Endothelial cell (in vitro differentiated cells): ENCODE measurements around the gene CD151. TPM values are rescaled to one million over a fixed set of nuclear protein-coding genes. Genes with fewer than 3 reads are reported as not detected.

Source experiments
- DNase-seq: peaks from one replicate; pipeline ENCODE4 v3.0.0; 2021; ENCODE audit warnings: low spot score
- H3K27ac Mint-ChIP-seq: one replicate; pipeline ENCODE4 v1.8.0; 2021; ENCODE audit warnings: mixed read lengths, inconsistent platforms; ENCODE audit not compliant: unreplicated experiment
- H3K27me3 Mint-ChIP-seq: one replicate; pipeline ENCODE4 v1.8.0; 2021; ENCODE audit warnings: mild to moderate bottlenecking, moderate library complexity, mixed read lengths, inconsistent platforms; ENCODE audit not compliant: unreplicated experiment
- H3K36me3 Mint-ChIP-seq: one replicate; pipeline ENCODE4 v1.8.0; 2021; ENCODE audit warnings: mild to moderate bottlenecking, low read depth, mixed read lengths, inconsistent platforms; ENCODE audit not compliant: unreplicated experiment
- H3K4me1 Mint-ChIP-seq: one replicate; pipeline ENCODE4 v1.8.0; 2021; ENCODE audit warnings: mild to moderate bottlenecking, mixed read lengths, inconsistent platforms; ENCODE audit not compliant: unreplicated experiment
- H3K4me3 Mint-ChIP-seq: one replicate; pipeline ENCODE4 v1.8.0; 2021; ENCODE audit warnings: mild to moderate bottlenecking, mixed read lengths, inconsistent platforms; ENCODE audit not compliant: unreplicated experiment
- H3K9me3 Mint-ChIP-seq: one replicate; pipeline ENCODE4 v1.8.0; 2021; ENCODE audit warnings: mixed read lengths, inconsistent platforms; ENCODE audit not compliant: unreplicated experiment
- total RNA-seq: library from RNA; stranded (reverse); fragmentation: NEBNext Ultra II Directional; extraction: Animal tissue kit (Norgen Biotek cat#: 25700); gene quantifications from one replicate; pipeline ENCODE4 v1.2.1, GENCODE V29; 2021; ENCODE audit not compliant: unreplicated experiment
- TF ChIP-seq, protein P1 (sequence below): fragments of 200-600 bp; sonication (generic); IDR thresholded peaks from one replicate; pipeline ENCODE4 v1.5.0; 2021; ENCODE audit warnings: antibody characterized with exemption; ENCODE audit not compliant: unreplicated experiment

Gene CD151
- total RNA-seq, 1 donor from 2014 or later: 49.6 TPM

DNA sequence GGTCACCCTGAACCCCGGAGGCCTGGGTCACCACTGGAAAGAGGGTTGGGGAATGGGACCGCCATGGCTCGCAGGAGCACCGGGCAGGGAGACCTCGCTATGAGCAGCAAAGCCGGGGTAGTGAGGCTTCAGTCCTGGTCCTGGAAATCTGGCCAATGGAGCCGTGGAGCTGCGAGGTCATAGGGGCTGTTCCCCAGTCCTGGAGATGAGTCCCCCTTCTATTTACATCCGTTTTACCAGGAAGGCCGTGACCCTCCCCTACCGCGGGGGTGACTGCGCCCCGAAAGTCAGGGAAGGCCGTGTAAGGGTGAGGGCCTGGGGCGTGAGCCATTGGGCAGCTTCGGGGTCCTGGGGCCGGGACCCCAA lies 28.2 kb upstream of the CD151 start:
- Mint-ChIP-seq H3K27me3 (peaks cover 9% of the 10 kb centered on the region), H3K36me3 (no peaks in the 10 kb centered on the region), H3K4me3 (peak overlapping the region; percentile 67), H3K4me1 (peaks cover 3% of the 10 kb centered on the region), H3K27ac (no peak overlapping the region), H3K9me3 (no peaks in the 10 kb centered on the region)
- TF ChIP-seq, protein P1, sequence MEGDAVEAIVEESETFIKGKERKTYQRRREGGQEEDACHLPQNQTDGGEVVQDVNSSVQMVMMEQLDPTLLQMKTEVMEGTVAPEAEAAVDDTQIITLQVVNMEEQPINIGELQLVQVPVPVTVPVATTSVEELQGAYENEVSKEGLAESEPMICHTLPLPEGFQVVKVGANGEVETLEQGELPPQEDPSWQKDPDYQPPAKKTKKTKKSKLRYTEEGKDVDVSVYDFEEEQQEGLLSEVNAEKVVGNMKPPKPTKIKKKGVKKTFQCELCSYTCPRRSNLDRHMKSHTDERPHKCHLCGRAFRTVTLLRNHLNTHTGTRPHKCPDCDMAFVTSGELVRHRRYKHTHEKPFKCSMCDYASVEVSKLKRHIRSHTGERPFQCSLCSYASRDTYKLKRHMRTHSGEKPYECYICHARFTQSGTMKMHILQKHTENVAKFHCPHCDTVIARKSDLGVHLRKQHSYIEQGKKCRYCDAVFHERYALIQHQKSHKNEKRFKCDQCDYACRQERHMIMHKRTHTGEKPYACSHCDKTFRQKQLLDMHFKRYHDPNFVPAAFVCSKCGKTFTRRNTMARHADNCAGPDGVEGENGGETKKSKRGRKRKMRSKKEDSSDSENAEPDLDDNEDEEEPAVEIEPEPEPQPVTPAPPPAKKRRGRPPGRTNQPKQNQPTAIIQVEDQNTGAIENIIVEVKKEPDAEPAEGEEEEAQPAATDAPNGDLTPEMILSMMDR: no peak
- no peak for DNase-seq

DNA sequence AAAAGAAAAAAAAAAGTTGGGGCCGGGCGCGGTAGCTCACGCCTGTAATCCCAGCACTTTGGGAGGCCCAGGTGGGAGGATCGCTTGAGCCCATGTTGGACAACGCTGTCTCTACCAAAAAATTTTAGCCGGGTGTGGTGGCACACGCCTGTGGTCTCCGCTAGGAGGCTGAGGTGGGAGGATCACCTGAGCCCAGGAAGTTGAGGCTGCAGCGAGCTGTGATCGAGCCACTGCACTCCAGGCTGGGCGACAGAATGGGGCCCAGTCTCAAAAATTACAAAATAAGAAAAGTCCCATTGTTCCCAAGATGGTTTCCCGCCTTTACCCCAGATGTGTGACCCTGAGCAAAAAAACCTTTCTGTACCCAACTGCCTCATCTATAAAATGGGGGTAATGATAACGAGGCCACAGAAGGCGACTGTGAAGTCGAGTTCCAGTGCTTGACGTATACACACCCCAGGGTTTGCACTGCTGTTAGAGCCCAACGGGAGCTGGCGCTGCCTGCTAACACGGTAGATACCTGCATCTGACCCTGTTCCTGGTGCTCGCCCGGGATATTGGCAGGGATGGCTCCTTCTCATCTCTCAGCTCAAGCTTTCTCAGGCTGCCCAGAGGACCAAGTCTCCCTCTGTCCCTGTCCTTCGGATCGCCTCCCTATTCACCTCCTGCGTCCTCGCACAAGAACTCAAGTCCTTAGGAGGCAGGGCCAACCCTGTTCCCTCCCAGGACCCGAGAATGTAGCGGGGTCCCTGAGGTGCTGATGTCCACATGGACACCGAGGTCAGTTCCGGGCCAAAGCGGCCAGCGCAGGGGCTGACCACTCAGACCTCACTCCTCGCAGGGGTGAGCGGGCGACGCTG lies 24.1 kb upstream of the CD151 start:
- peaks cover 17% of the 10 kb centered on the region for H3K27me3 Mint-ChIP-seq
- peaks cover 17% of the 10 kb centered on the region for H3K4me1 Mint-ChIP-seq
- H3K27ac Mint-ChIP-seq: peak overlapping the region; percentile 92
- TF ChIP-seq, protein P1: no peak
- DNase-seq: no peak
- peaks cover 14% of the 10 kb centered on the region for H3K36me3 Mint-ChIP-seq
- H3K9me3 Mint-ChIP-seq: no peaks in the 10 kb centered on the region
- peak overlapping the region; percentile 94 for H3K4me3 Mint-ChIP-seq

DNA sequence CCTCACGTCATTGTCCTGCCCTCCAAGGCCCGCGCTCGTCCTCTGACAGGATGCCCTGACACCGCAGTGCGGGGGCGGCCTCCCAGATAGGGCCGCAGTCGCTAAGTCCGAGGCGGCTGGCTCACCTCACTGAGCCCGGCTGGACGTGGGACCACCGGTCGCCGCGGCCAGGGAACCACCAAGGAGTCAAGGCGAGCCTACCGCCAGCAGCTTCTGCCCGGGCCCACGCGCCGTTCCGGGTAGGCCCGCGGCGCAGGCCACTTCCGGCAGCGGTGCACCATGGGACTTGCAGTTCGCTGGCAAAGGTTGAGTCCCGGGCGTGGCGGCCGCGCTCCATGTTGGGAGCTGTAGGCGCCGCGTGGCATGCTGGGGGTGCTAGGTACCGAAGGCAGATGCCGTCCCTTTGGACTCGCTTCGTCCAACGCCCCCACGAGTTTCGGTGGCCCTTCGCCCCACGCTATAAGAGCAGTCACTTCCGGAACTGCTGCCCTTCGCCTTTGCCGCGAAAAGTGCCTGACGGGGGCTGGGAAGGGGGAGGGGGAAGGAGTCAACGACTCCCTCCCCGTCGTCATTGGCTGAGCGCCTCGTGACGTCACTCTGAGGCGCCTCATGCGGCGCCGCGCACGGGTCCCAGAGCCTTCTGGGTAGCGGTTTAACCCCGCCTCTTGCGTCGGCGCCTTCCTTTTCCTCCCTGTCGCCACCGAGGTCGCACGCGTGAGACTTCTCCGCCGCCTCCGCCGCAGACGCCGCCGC lies 23.3 kb upstream of the CD151 start, which contains the start of gene RPLP2:
Gene RPLP2, plus strand, starts transcription at position 681 of the 753 bp plus-strand sequence. CDS start 268 bp downstream, outside the sequence.
- peak; percentile 96 for DNase-seq
- Mint-ChIP-seq H3K4me3 (peak within 1 kb of the TSS; percentile 94), H3K9me3 (no peaks in the 10 kb centered on the region), H3K27ac (peak within 1 kb of the TSS; percentile 95), H3K36me3 (peaks cover 14% of the 10 kb centered on the region), H3K4me1 (peaks cover 17% of the 10 kb centered on the region), H3K27me3 (peaks cover 15% of the 10 kb centered on the region)
- TF ChIP-seq, protein P1: no peak

DNA sequence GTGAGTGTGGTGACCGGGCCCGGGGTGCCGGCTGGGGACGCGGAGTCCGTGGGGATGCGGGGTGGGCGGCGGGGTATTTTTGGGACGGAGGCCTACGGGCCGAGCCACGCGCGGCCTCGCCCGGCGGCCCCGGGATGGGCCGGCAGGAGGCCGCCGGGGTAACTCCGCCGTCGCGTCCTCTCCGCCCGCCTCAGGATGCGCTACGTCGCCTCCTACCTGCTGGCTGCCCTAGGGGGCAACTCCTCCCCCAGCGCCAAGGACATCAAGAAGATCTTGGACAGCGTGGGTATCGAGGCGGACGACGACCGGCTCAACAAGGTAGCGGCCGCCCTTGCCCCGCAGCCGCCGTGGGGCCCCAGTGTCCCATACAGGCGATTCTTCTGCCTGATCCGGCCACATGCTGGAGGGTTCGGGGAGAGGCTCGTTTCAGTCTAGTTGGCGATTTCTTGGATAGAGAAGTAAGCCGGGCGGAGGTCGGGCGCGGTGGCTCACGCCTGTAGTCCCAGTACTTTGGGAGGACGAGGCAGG lies 22.6 kb upstream of the CD151 start:
- no peaks in the 10 kb centered on the region for H3K9me3 Mint-ChIP-seq
- TF ChIP-seq, protein P1: no peak
- H3K4me1 Mint-ChIP-seq: peaks cover 17% of the 10 kb centered on the region
- no peak for DNase-seq
- H3K36me3 Mint-ChIP-seq: peaks cover 14% of the 10 kb centered on the region
- peaks cover 15% of the 10 kb centered on the region for H3K27me3 Mint-ChIP-seq
- peak overlapping the region; percentile 94 for H3K4me3 Mint-ChIP-seq
- peak overlapping the region; percentile 82 for H3K27ac Mint-ChIP-seq
